ENCODE results near the gene TRMU. TPM values are rescaled to one million over a fixed set of nuclear protein-coding genes. Genes with fewer than 3 reads are reported as not detected.

Gene TRMU
- total and polyA plus RNA-seq, 2 experiments from 2014 or later: 38.0 to 40.9 TPM

- H3K4me3 ChIP-seq: no peak overlapping the region
- H4K20me1 ChIP-seq (ENCODE audit: insufficient read depth, poor library complexity, severe bottlenecking): no peaks in the 10 kb centered on the region
- no peak overlapping the region for H2AFZ ChIP-seq
- no peak overlapping the region for H3K4me2 ChIP-seq
- no peak overlapping the region for H3K27ac ChIP-seq
- H3K9me3 ChIP-seq (ENCODE audit: low read depth): no peaks in the 10 kb centered on the region
- DNase-seq (ENCODE audit: low spot score): no peak
- H3K27me3 ChIP-seq: no peaks in the 10 kb centered on the region
- H3K36me3 ChIP-seq (replicated peaks; ENCODE audit: insufficient read depth, low read depth): no peaks in the 10 kb centered on the region
- H3K4me1 ChIP-seq (ENCODE audit: insufficient read depth): no peaks in the 10 kb centered on the region
- H3K79me2 ChIP-seq: no peaks in the 10 kb centered on the region
- 96% methylated on average over 35 of the region's 36 CpGs for WGBS (ENCODE audit: low lambda C conversion rate, missing lambda C conversion rate)
- no peak for TF ChIP-seq EZH2 (IDR thresholded peaks at IDR 0.05; ENCODE audit: borderline replicate concordance)
- TF ChIP-seq EZH2phosphoT487 (IDR thresholded peaks at IDR 0.05; ENCODE audit: low read depth, severe bottlenecking, unreplicated experiment): no peak
- TF ChIP-seq CTCF (IDR thresholded peaks at IDR 0.05; ENCODE audit: poor library complexity): no peak
- no peaks in the 10 kb centered on the region for H3K9me2 ChIP-seq (replicated peaks; ENCODE audit: insufficient read depth)
These were observed 56.1 kb downstream of the TRMU start for GRCh38 chr22:46391486-46392136.

- WGBS (ENCODE audit: low lambda C conversion rate, missing lambda C conversion rate): 93% methylated on average over 16 of the region's 16 CpGs
- DNase-seq (ENCODE audit: low spot score): no peak
- Histone ChIP-seq H3K36me3 (replicated peaks; ENCODE audit: insufficient read depth, low read depth) (no peaks in the 10 kb centered on the region), H4K20me1 (ENCODE audit: insufficient read depth, poor library complexity, severe bottlenecking) (no peaks in the 10 kb centered on the region), H3K9me2 (replicated peaks; ENCODE audit: insufficient read depth) (no peaks in the 10 kb centered on the region), H3K9me3 (ENCODE audit: low read depth) (no peaks in the 10 kb centered on the region), H3K4me2 (no peak overlapping the region), H3K4me3 (no peak overlapping the region), H3K79me2 (no peaks in the 10 kb centered on the region), H2AFZ (no peak overlapping the region), H3K27ac (no peak overlapping the region), H3K27me3 (no peaks in the 10 kb centered on the region), H3K4me1 (ENCODE audit: insufficient read depth) (no peaks in the 10 kb centered on the region)
- TF ChIP-seq EZH2phosphoT487 (IDR thresholded peaks at IDR 0.05; ENCODE audit: low read depth, severe bottlenecking, unreplicated experiment): no peak
- TF ChIP-seq EZH2 (IDR thresholded peaks at IDR 0.05; ENCODE audit: borderline replicate concordance): no peak
- no peak for TF ChIP-seq CTCF (IDR thresholded peaks at IDR 0.05; ENCODE audit: poor library complexity)
These were observed 56.8 kb downstream of the TRMU start for GRCh38 chr22:46392137-46392844.

- Histone ChIP-seq H4K20me1 (ENCODE audit: insufficient read depth, poor library complexity, severe bottlenecking) (no peaks in the 10 kb centered on the region), H3K4me1 (ENCODE audit: insufficient read depth) (no peaks in the 10 kb centered on the region), H3K27ac (no peak overlapping the region), H3K36me3 (replicated peaks; ENCODE audit: insufficient read depth, low read depth) (no peaks in the 10 kb centered on the region), H3K4me3 (no peak overlapping the region), H3K9me2 (replicated peaks; ENCODE audit: insufficient read depth) (no peaks in the 10 kb centered on the region), H3K9me3 (ENCODE audit: low read depth) (no peaks in the 10 kb centered on the region), H3K79me2 (no peaks in the 10 kb centered on the region), H3K4me2 (no peak overlapping the region), H3K27me3 (no peaks in the 10 kb centered on the region), H2AFZ (no peak overlapping the region)
- DNase-seq (ENCODE audit: low spot score): no peak
- 87% methylated on average over 14 of the region's 14 CpGs for WGBS (ENCODE audit: low lambda C conversion rate, missing lambda C conversion rate)
- TF ChIP-seq EZH2 (IDR thresholded peaks at IDR 0.05; ENCODE audit: borderline replicate concordance) (no peak), CTCF (IDR thresholded peaks at IDR 0.05; ENCODE audit: poor library complexity) (no peak), EZH2phosphoT487 (IDR thresholded peaks at IDR 0.05; ENCODE audit: low read depth, severe bottlenecking, unreplicated experiment) (no peak)
These were observed 58.4 kb downstream of the TRMU start for GRCh38 chr22:46393873-46394272.

Measured in hepatocyte (in vitro differentiated cells).